OCI-LY1 (cell line): ENCODE measurements around the gene IMP3.

Experiments
- EZH2 ChIP-seq: fragments of 200-600 bp; sonication (generic), shearing (Covaris generic); IDR thresholded peaks from 2 replicates; pipeline ENCODE4 v1.8.0; 2017; ENCODE audit warnings: borderline replicate concordance, mixed run types, mild to moderate bottlenecking, antibody characterized with exemption, low read length, moderate library complexity, mixed read lengths
- TF ChIP-seq, protein P1 (sequence below): fragments of 200-600 bp; sonication (generic), shearing (Covaris generic); IDR thresholded peaks from 2 replicates; pipeline ENCODE4 v1.5.1; 2017; ENCODE audit warnings: mild to moderate bottlenecking, antibody characterized with exemption, low read length, moderate library complexity, mixed read lengths

DNA sequence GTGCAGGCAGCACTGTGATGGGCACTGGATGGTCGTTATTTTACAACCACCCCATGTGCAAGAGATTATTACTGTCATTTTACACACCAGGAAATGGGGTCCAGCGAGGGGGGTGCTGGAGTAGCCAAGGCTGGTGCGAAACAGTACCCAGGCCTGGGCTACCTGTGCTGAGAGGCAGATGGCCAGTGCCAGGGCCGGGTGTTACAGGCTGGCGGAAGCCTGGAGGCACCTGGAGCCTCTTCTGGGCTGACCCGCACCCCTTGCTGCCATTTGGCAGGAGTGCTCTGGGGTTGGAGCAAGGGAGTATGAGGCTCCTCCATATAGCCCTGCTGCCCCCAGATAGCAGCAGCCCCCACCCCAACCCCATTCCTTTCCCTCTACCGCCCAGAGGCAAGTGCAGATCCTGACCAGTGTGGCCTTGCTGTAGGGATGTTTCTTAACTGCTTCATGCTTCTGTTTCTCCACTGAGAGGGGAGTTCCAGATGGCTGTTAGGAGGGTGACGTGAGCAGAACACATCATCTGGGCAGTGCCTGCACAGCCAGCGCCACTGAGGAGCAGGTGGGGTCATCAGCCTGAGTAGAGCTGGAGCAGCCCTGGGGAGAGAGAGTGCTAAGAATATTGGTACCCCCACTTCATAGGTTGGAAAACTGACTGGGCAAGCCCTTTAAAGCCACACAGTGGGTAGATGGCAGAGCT is 22.9 kb upstream of the IMP3 start:
- TF ChIP-seq, protein P1, sequence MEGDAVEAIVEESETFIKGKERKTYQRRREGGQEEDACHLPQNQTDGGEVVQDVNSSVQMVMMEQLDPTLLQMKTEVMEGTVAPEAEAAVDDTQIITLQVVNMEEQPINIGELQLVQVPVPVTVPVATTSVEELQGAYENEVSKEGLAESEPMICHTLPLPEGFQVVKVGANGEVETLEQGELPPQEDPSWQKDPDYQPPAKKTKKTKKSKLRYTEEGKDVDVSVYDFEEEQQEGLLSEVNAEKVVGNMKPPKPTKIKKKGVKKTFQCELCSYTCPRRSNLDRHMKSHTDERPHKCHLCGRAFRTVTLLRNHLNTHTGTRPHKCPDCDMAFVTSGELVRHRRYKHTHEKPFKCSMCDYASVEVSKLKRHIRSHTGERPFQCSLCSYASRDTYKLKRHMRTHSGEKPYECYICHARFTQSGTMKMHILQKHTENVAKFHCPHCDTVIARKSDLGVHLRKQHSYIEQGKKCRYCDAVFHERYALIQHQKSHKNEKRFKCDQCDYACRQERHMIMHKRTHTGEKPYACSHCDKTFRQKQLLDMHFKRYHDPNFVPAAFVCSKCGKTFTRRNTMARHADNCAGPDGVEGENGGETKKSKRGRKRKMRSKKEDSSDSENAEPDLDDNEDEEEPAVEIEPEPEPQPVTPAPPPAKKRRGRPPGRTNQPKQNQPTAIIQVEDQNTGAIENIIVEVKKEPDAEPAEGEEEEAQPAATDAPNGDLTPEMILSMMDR, result no peak
- TF ChIP-seq EZH2, result no peak
